Endothelial cell of umbilical vein (primary cell): ENCODE results near the gene RNF11. TPM values are rescaled to one million over a fixed set of nuclear protein-coding genes. Genes with fewer than 3 reads are reported as not detected.

ENCODE experiments used
- BruUV-seq: library from RNA; stranded (reverse); fragments of 400-500 nt; replicated peaks from 2 replicates; lab custom pipeline; 2021; lab: Mats Ljungman, UMichigan
- CTCF ChIA-PET: fragments of 300-600, 350-600 bp; sonication (Branson Sonifier 250); formaldehyde crosslinking; loops from one replicate; lab custom pipeline; 2021; ENCODE audit warnings: antibody characterized with exemption, inconsistent platforms; lab: Charles Lee
- POLR2A ChIA-PET: fragments of 300-600, 350-600 bp; sonication (Branson Sonifier 250); formaldehyde crosslinking; loops from one replicate; lab custom pipeline; 2021; ENCODE audit warnings: antibody characterized with exemption, inconsistent platforms; lab: Charles Lee
- DNase-seq: peaks from one replicate; pipeline ENCODE4 v3.0.0-alpha.2; 2011; ENCODE audit warnings: low read depth, low spot score
- FAIRE-seq: peaks from 2 replicates; lab custom pipeline; 2011; peaks lifted over from hg19 to GRCh38; lab: Jason Lieb, UNC
- H2AFZ ChIP-seq: 2 replicates; pipeline ENCODE4 v1.6.0; 2012; ENCODE audit warnings: low read depth, low read length, control low read depth, inconsistent platforms
- H3K27ac ChIP-seq: 2 replicates; pipeline ENCODE4 v1.5.1; 2011; ENCODE audit warnings: low read depth, mild to moderate bottlenecking, control low read depth, low read length, moderate library complexity; ENCODE audit not compliant: insufficient read depth
- H3K27me3 ChIP-seq, 2 experiments: 2 replicates each; pipeline versions ENCODE4 v1.6.0 to v1.6.1; 2011; ENCODE audit warnings: low read length in 2 of 2, mixed read lengths in 1 of 2; ENCODE audit not compliant: control insufficient read depth in 2 of 2, insufficient read depth in 2 of 2
- H3K36me3 ChIP-seq, 2 experiments: 2 replicates in 1 of 2; 3 replicates in 1 of 2; pipeline ENCODE4 v1.5.1; 2011; ENCODE audit warnings: low read length in 2 of 2, mild to moderate bottlenecking in 1 of 2, moderate library complexity in 1 of 2; ENCODE audit not compliant: control insufficient read depth in 2 of 2, insufficient read depth in 2 of 2; ENCODE audit errors: extremely low read depth in 1 of 2
- H3K4me1 ChIP-seq: 3 replicates; pipeline ENCODE4 v1.5.1; 2011; ENCODE audit warnings: mild to moderate bottlenecking, low read length; ENCODE audit not compliant: control insufficient read depth, insufficient read depth; ENCODE audit errors: extremely low read depth
- H3K4me2 ChIP-seq: 2 replicates; pipeline ENCODE4 v1.6.1; 2011; ENCODE audit warnings: low read length, control low read depth, mixed read lengths; ENCODE audit not compliant: insufficient read depth
- H3K4me3 ChIP-seq, 3 experiments: fragments of 200-600 bp in 1 of 3; sonication (generic), shearing (Covaris generic) in 1 of 3; replicated peaks in 1 of 3; 2 replicates each; pipeline ENCODE4 v1.5.1; 2011 to 2016; ENCODE audit warnings: control low read depth in 3 of 3, low read length in 3 of 3, mild to moderate bottlenecking in 2 of 3, inconsistent platforms in 1 of 3, low read depth in 1 of 3, moderate library complexity in 1 of 3; ENCODE audit not compliant: insufficient read depth in 1 of 3
- H3K79me2 ChIP-seq: 2 replicates; pipeline ENCODE4 v1.6.0; 2012; ENCODE audit warnings: low read length, inconsistent platforms; ENCODE audit not compliant: control insufficient read depth, insufficient read depth
- H3K9ac ChIP-seq: replicated peaks from 2 replicates; pipeline ENCODE3; 2011; ENCODE audit warnings: low read length, control low read depth; ENCODE audit not compliant: insufficient read depth; ENCODE audit errors: extremely low read depth
- H3K9me1 ChIP-seq: replicated peaks from 3 replicates; pipeline ENCODE4 v1.6.0; 2011; ENCODE audit warnings: mild to moderate bottlenecking, low read length; ENCODE audit not compliant: control insufficient read depth, insufficient read depth; ENCODE audit errors: extremely low read depth
- H3K9me3 ChIP-seq: replicated peaks from 2 replicates; pipeline ENCODE4 v1.5.1; 2012; ENCODE audit warnings: low read length, inconsistent platforms; ENCODE audit not compliant: control insufficient read depth, insufficient read depth
- H4K20me1 ChIP-seq: replicated peaks from 2 replicates; pipeline ENCODE3; 2011; ENCODE audit warnings: mild to moderate bottlenecking, low read length; ENCODE audit not compliant: control insufficient read depth, insufficient read depth; ENCODE audit errors: extremely low read depth
- CTCF ChIP-seq, 2 donors: IDR thresholded peaks; 1 replicate in 1 of 2; 2 replicates in 1 of 2; pipeline ENCODE4 v1.5.1; 2011; ENCODE audit warnings: low read length in 2 of 2, mild to moderate bottlenecking in 2 of 2, moderate library complexity in 2 of 2, control low read depth in 1 of 2, inconsistent platforms in 1 of 2, low read depth in 1 of 2; ENCODE audit not compliant: insufficient read depth in 1 of 2; ENCODE audit errors: extremely low read depth in 1 of 2
- FOS ChIP-seq: IDR thresholded peaks from 2 replicates; pipeline ENCODE4 v1.6.1; 2011; ENCODE audit warnings: mild to moderate bottlenecking, low read length, moderate library complexity, borderline replicate concordance; ENCODE audit not compliant: insufficient read depth
- JUN ChIP-seq: IDR thresholded peaks from 2 replicates; pipeline ENCODE4 v1.6.1; 2011; ENCODE audit warnings: borderline replicate concordance, low read depth; ENCODE audit not compliant: insufficient read length, insufficient read depth
- POLR2A ChIP-seq: IDR thresholded peaks from 2 replicates; pipeline ENCODE4 v1.6.1; 2012; ENCODE audit warnings: low read depth, mild to moderate bottlenecking, control low read depth, low read length
- dilution Hi-C: fragments of 300-500 bp; cut with MboI; formaldehyde crosslinking; loops from one replicate; pipeline ENCODE4 v1.15.0; 2019; ENCODE audit warnings: low sequenced_read_pairs; ENCODE audit not compliant: extremely low pct_ligation_motif_present
- intact Hi-C: fragments of 100-400 bp; cut with micrococcal nuclease; formaldehyde crosslinking; loops from one replicate; pipeline ENCODE4 v1.10.0; 2022
- polyA plus RNA-seq, 4 experiments: library from polyadenylated mRNA; depleted of rRNA in 3 of 4; stranded (reverse) in 3 of 4; unstranded in 1 of 4; fragments of >200 nt; gene quantifications; 2 replicates each; pipeline versions ENCODE4 v1.2.1 to v1.2.3, GENCODE V29; 2011 to 2012; ENCODE audit warnings: missing spikeins in 1 of 4
- total RNA-seq: library from RNA; stranded (reverse); gene quantifications from 2 replicates; pipeline ENCODE4 v1.2.3, GENCODE V29; 2021

RNF11 gene
- total and polyA plus RNA-seq, 2 donors (not counting 3 experiments of a cell fraction or from before 2014, with no cell fraction given), result 75.2 to 82.9 TPM

GRCh38 chr1:51310871-51311613 is 75.0 kb downstream of the RNF11 start:
- peak; percentile 46 for FAIRE-seq
- CTCF ChIA-PET, result interaction anchor here (1.6 to 2.4 kb wide), 2 partner anchors 14 to 15 kb away, joined by 6 to 15 read pairs; no protein-coding TSS in a partner anchor

More at GRCh38 chr1:51310871-51311613, 75.0 kb downstream of the RNF11 start:
- Histone ChIP-seq H3K27ac (no peak overlapping the region), H2AFZ (peak overlapping the region; percentile 13), H3K79me2 (no peaks in the 10 kb centered on the region), H3K4me1 (peaks cover 28% of the 10 kb centered on the region), H3K9me3 (no peaks in the 10 kb centered on the region), H3K4me3 (no peak overlapping the region), H4K20me1 (no peaks in the 10 kb centered on the region), H3K9ac (no peak overlapping the region), H3K27me3 (no peaks in the 10 kb centered on the region), H3K9me1 (no peaks in the 10 kb centered on the region), H3K4me2 (no peak overlapping the region), H3K36me3 (no peaks in the 10 kb centered on the region)
- dilution Hi-C loops (no loop called here), intact Hi-C loops (no loop called here)
- BruUV-seq, result no TSS peak
- TF ChIP-seq JUN, result no peak
- no peak for TF ChIP-seq POLR2A
- peak; percentile 61 for TF ChIP-seq FOS
- peak in 1 of 2 donors; percentile 23 for TF ChIP-seq CTCF (IDR thresholded peaks at IDR 0.05; ENCODE audit: extremely low read depth in 1 of 2, insufficient read depth in 1 of 2, low read depth in 1 of 2, low read length in 2 of 2)
- POLR2A ChIA-PET, result no interaction called here
- DNase-seq, result peak; percentile 36
